HG03045 (cell line): ENCODE measurements around the gene SLCO4C1.

ENCODE experiments used
- ATAC-seq: cut with Tn5 transposase; IDR thresholded peaks from one replicate; pipeline ENCODE4 v1.9.1; 2021; ENCODE audit warnings: mild to moderate bottlenecking, moderate library complexity; ENCODE audit not compliant: unreplicated experiment

Gene SLCO4C1

GRCh38 chr5:102277144-102277543, 18.9 kb downstream of the SLCO4C1 start:
- ATAC-seq, result no peak

GRCh38 chr5:102271759-102272158, 24.3 kb downstream of the SLCO4C1 start:
- ATAC-seq, result no peak

GRCh38 chr5:102270036-102270435, 26.0 kb downstream of the SLCO4C1 start:
- no peak for ATAC-seq

- no peak for ATAC-seq
Measured at GRCh38 chr5:102262688-102263087, 33.4 kb downstream of the SLCO4C1 start.

GRCh38 chr5:102249381-102249780, 46.7 kb downstream of the SLCO4C1 start:
- no peak for ATAC-seq

GRCh38 chr5:102243213-102243612, 52.9 kb downstream of the SLCO4C1 start:
- ATAC-seq, result no peak

GRCh38 chr5:102241809-102242421, 54.2 kb downstream of the SLCO4C1 start:
- no peak for ATAC-seq

- no peak for ATAC-seq
Measured at GRCh38 chr5:102231693-102232619, 64.1 kb downstream of the SLCO4C1 start.

- ATAC-seq, result no peak
Measured at GRCh38 chr5:102229685-102230084, 66.4 kb downstream of the SLCO4C1 start.

GRCh38 chr5:102226321-102226720, 69.8 kb downstream of the SLCO4C1 start:
- ATAC-seq, result no peak

- no peak for ATAC-seq
Measured at GRCh38 chr5:102223542-102224477, 72.3 kb downstream of the SLCO4C1 start.

- ATAC-seq, result no peak
Measured at GRCh38 chr5:102222772-102223171, 73.3 kb downstream of the SLCO4C1 start.

- ATAC-seq, result no peak
Measured at GRCh38 chr5:102221949-102222348, 74.1 kb downstream of the SLCO4C1 start.

GRCh38 chr5:102218159-102218558, 77.9 kb downstream of the SLCO4C1 start:
- ATAC-seq, result no peak

GRCh38 chr5:102216678-102217077, 79.4 kb downstream of the SLCO4C1 start:
- no peak for ATAC-seq

GRCh38 chr5:102211165-102211564, 84.9 kb downstream of the SLCO4C1 start:
- no peak for ATAC-seq

- no peak for ATAC-seq
Measured at GRCh38 chr5:102200861-102201260, 95.2 kb downstream of the SLCO4C1 start.

GRCh38 chr5:102196481-102196880, 99.6 kb downstream of the SLCO4C1 start:
- no peak for ATAC-seq
